B cell (primary cell): ENCODE measurements around the gene NOL3.

Experiments
- EZH2 ChIP-seq: IDR thresholded peaks from 2 replicates; pipeline ENCODE4 v1.6.1; 2012; ENCODE audit warnings: borderline replicate concordance, low read depth, mild to moderate bottlenecking, moderate library complexity, low read length; ENCODE audit not compliant: insufficient read depth, poor library complexity, severe bottlenecking
- TF ChIP-seq, protein P1 (sequence below): fragments of 200-600 bp; IDR thresholded peaks from one replicate; pipeline ENCODE4 v1.8.0; 2022; ENCODE audit warnings: antibody characterized with exemption, mild to moderate bottlenecking

DNA sequence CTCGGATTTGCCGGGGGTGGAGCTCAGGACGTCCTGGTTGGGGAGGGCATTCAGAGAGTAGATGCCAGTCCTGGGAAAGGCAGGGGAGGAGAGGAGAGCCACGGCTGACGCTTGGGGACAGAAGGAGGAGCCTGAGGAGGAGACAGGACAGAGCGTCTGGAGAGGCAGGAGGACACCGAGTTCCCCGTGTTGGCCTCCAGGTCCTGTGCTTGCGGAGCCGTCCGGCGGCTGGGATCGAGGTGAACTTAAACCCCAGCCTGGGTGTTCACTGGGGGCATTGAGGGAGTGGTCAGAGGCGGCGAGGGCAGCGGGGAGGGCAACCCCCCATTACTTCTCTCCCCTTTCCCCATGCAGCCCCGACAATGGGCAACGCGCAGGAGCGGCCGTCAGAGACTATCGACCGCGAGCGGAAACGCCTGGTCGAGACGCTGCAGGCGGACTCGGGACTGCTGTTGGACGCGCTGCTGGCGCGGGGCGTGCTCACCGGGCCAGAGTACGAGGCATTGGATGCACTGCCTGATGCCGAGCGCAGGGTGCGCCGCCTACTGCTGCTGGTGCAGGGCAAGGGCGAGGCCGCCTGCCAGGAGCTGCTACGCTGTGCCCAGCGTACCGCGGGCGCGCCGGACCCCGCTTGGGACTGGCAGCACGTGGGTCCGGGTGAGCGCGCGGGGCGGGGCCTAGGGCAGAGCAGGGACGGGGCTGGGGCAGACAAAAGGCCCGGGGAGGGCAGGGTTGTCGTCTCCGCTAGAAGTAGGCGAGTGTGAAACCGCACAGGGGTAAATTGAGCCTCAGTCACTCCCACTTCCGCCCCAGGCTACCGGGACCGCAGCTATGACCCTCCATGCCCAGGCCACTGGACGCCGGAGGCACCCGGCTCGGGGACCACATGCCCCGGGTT lies 3.7 kb downstream of the NOL3 start:
- TF ChIP-seq EZH2: no peak
- TF ChIP-seq, protein P1, sequence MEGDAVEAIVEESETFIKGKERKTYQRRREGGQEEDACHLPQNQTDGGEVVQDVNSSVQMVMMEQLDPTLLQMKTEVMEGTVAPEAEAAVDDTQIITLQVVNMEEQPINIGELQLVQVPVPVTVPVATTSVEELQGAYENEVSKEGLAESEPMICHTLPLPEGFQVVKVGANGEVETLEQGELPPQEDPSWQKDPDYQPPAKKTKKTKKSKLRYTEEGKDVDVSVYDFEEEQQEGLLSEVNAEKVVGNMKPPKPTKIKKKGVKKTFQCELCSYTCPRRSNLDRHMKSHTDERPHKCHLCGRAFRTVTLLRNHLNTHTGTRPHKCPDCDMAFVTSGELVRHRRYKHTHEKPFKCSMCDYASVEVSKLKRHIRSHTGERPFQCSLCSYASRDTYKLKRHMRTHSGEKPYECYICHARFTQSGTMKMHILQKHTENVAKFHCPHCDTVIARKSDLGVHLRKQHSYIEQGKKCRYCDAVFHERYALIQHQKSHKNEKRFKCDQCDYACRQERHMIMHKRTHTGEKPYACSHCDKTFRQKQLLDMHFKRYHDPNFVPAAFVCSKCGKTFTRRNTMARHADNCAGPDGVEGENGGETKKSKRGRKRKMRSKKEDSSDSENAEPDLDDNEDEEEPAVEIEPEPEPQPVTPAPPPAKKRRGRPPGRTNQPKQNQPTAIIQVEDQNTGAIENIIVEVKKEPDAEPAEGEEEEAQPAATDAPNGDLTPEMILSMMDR: no peak
